Keratinocyte (primary cell): Measurements from ENCODE around the gene IPO13. TPM values are rescaled to one million over a fixed set of nuclear protein-coding genes. Genes with fewer than 3 reads are reported as not detected.

Source experiments
- DNase-seq: peaks from one replicate; pipeline ENCODE4 v3.0.0-alpha.2; 2011; ENCODE audit warnings: low read depth, missing footprints, low spot score
- FAIRE-seq: peaks from 2 replicates; lab custom pipeline; 2011; peaks lifted over from hg19 to GRCh38; lab: Jason Lieb, UNC
- H2AFZ ChIP-seq: 2 replicates; pipeline ENCODE4 v1.6.0; 2012; ENCODE audit warnings: low read length, control low read depth, inconsistent platforms; ENCODE audit not compliant: control insufficient read depth
- H3K27ac ChIP-seq: 2 replicates; pipeline ENCODE4 v1.5.1; 2011; ENCODE audit warnings: low read length; ENCODE audit not compliant: control insufficient read depth, insufficient read depth
- H3K27me3 ChIP-seq: 3 replicates; pipeline ENCODE4 v1.6.0; 2011; ENCODE audit warnings: low read length; ENCODE audit not compliant: control insufficient read depth, insufficient read depth; ENCODE audit errors: extremely low read depth
- H3K36me3 ChIP-seq, 2 experiments: 2 replicates in 1 of 2; 3 replicates in 1 of 2; pipeline ENCODE4 v1.5.1; 2011; ENCODE audit warnings: low read length in 2 of 2, mild to moderate bottlenecking in 1 of 2; ENCODE audit not compliant: control insufficient read depth in 2 of 2, insufficient read depth in 2 of 2; ENCODE audit errors: extremely low read depth in 1 of 2
- H3K4me1 ChIP-seq: 3 replicates; pipeline ENCODE4 v1.5.1; 2011; ENCODE audit warnings: low read length; ENCODE audit not compliant: control insufficient read depth, insufficient read depth; ENCODE audit errors: extremely low read depth
- H3K4me2 ChIP-seq: 3 replicates; pipeline ENCODE4 v1.6.0; 2011; ENCODE audit warnings: low read depth, low read length; ENCODE audit not compliant: control insufficient read depth, insufficient read depth; ENCODE audit errors: extremely low read depth
- H3K4me3 ChIP-seq, 3 experiments: fragments of 200-600 bp in 1 of 3; sonication (generic) in 1 of 3; 2 replicates in 2 of 3; 3 replicates in 1 of 3; pipeline ENCODE4 v1.5.1; 2011 to 2016; ENCODE audit warnings: low read length in 3 of 3, mild to moderate bottlenecking in 3 of 3, control low read depth in 2 of 3, inconsistent platforms in 1 of 3, low read depth in 1 of 3, mixed read lengths in 1 of 3, mixed run types in 1 of 3, moderate library complexity in 1 of 3; ENCODE audit not compliant: control insufficient read depth in 2 of 3, insufficient read depth in 2 of 3; ENCODE audit errors: extremely low read depth in 1 of 3
- H3K79me2 ChIP-seq: 2 replicates; pipeline ENCODE4 v1.6.0; 2012; ENCODE audit warnings: low read length; ENCODE audit not compliant: control insufficient read depth, insufficient read depth
- H3K9ac ChIP-seq: 3 replicates; pipeline ENCODE4 v1.6.0; 2011; ENCODE audit warnings: low read length; ENCODE audit not compliant: control insufficient read depth, insufficient read depth; ENCODE audit errors: extremely low read depth
- H3K9me1 ChIP-seq: 3 replicates; pipeline ENCODE4 v1.6.0; 2011; ENCODE audit warnings: low read length; ENCODE audit not compliant: control insufficient read depth, insufficient read depth; ENCODE audit errors: extremely low read depth
- H3K9me3 ChIP-seq: 2 replicates; pipeline ENCODE4 v1.5.1; 2012; ENCODE audit warnings: low read depth, low read length; ENCODE audit not compliant: control insufficient read depth
- H4K20me1 ChIP-seq: 3 replicates; pipeline ENCODE4 v1.6.0; 2011; ENCODE audit warnings: low read length; ENCODE audit not compliant: control insufficient read depth, insufficient read depth; ENCODE audit errors: extremely low read depth
- EZH2 ChIP-seq: IDR thresholded peaks from one replicate; pipeline ENCODE4 v1.6.1; 2012; ENCODE audit warnings: inconsistent platforms, mild to moderate bottlenecking, low read length, moderate library complexity
- dilution Hi-C: fragments of 300-500 bp; cut with MboI; formaldehyde crosslinking; loops from one replicate; pipeline ENCODE4 v1.7.0; 2020; ENCODE audit warnings: low sequenced_read_pairs; ENCODE audit not compliant: extremely low pct_ligation_motif_present
- polyA plus RNA-seq, 5 experiments: library from polyadenylated mRNA; depleted of rRNA in 3 of 5; stranded (reverse) in 3 of 5; stranded (forward) in 1 of 5; unstranded in 1 of 5; fragments of >200 nt; gene quantifications; 1 replicate in 1 of 5; 2 replicates in 3 of 5; 3 replicates in 1 of 5; pipeline versions ENCODE4 v1.2.1 to v1.2.3, GENCODE V29; 2011 to 2012; ENCODE audit warnings: missing spikeins in 2 of 5, low read depth in 1 of 5, low replicate concordance in 1 of 5
- TF ChIP-seq, protein P1 (sequence below), 3 experiments: IDR thresholded peaks in 1 of 3; conservative IDR thresholded peaks in 1 of 3; optimal IDR thresholded peaks in 1 of 3; 2 replicates in 2 of 3; 3 replicates in 1 of 3; pipeline versions ENCODE3 to v1.5.1; 2011; ENCODE audit warnings: low read length in 3 of 3, mild to moderate bottlenecking in 3 of 3, moderate library complexity in 2 of 3, control low read depth in 1 of 3, inconsistent platforms in 1 of 3; ENCODE audit not compliant: insufficient read depth in 2 of 3; ENCODE audit errors: extremely low read depth in 1 of 3

Gene IPO13
- polyA plus RNA-seq, 1 donor (not counting 4 experiments of a cell fraction or from before 2014, with no cell fraction given), result 20.7 TPM

DNA sequence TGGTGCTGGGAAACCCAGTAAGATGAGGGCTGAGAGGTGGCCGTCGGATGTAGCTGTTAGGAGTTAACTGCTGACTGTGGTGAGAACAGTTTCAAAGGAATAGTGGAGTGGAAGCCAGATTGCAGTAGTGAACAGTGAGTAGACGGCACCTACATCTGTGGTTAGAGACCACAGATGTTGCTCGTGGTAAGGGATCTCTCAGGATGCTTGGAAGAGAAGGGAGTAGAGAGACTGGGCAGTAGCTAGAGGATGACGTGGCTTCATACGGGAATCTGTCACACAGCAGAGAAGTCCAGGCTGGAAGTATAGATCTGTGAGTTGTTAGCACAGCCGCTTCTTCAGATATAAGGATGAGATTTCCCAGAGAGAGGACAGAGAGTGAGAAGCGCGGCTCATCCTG lies 20.9 kb upstream of the IPO13 start:
- DNase-seq (no peak), FAIRE-seq (no peak)
- Histone ChIP-seq H3K27ac (no peak overlapping the region), H3K4me2 (no peak overlapping the region), H3K4me3 (no peak overlapping the region), H3K27me3 (no peaks in the 10 kb centered on the region), H3K9me1 (no peaks in the 10 kb centered on the region), H3K36me3 (peaks cover 7 to 22% of the 10 kb centered on the region in 2 experiments), H3K79me2 (no peaks in the 10 kb centered on the region), H4K20me1 (no peaks in the 10 kb centered on the region), H3K9me3 (no peaks in the 10 kb centered on the region), H3K9ac (no peak overlapping the region), H2AFZ (no peak overlapping the region), H3K4me1 (peaks cover 53% of the 10 kb centered on the region)
- dilution Hi-C loops, result loop anchor here (25.0 kb wide), 2 partner anchors 89 to 214 kb away; partner anchors contain the start of gene ST3GAL3
- TF ChIP-seq EZH2, result no peak

DNA sequence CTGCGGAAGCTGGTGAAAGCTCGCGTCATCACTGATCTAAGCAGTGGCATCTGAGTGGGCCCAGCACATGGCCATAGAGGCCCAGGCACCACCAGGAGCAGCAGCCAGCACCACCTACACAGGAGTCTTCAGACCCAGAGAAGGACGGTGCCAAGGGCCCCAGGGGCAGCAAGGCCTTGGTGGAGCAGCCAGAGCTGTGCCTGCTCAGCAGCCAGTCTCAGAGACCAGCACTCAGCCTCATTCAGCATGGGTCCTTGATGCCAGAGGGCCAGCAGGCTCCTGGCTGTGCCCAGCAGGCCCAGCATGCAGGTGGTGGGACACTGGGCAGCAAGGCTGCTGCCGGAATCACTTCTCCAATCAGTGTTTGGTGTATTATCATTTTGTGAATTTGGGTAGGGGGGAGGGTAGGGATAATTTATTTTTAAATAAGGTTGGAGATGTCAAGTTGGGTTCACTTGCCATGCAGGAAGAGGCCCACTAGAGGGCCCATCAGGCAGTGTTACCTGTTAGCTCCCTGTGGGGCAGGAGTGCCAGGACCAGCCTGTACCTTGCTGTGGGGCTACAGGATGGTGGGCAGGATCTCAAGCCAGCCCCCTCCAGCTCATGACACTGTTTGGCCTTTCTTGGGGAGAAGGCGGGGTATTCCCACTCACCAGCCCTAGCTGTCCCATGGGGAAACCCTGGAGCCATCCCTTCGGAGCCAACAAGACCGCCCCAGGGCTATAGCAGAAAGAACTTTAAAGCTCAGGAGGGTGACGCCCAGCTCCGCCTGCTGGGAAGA lies 16.4 kb upstream of the IPO13 start:
- DNase-seq (no peak), FAIRE-seq (peak; percentile 90)
- Histone ChIP-seq H3K4me2 (peak overlapping the region; percentile 71), H4K20me1 (no peaks in the 10 kb centered on the region), H3K9ac (peak overlapping the region; percentile 30), H3K4me1 (peaks cover 57% of the 10 kb centered on the region), H3K27me3 (no peaks in the 10 kb centered on the region), H3K9me1 (no peaks in the 10 kb centered on the region), H3K9me3 (no peaks in the 10 kb centered on the region), H3K79me2 (peaks cover 20% of the 10 kb centered on the region), H3K4me3 (no peak overlapping the region), H2AFZ (no peak overlapping the region), H3K27ac (peak overlapping the region; percentile 81), H3K36me3 (peaks cover 7 to 20% of the 10 kb centered on the region in 2 experiments)
- dilution Hi-C loops, result loop anchor here (25.0 kb wide), 2 partner anchors 93 to 218 kb away; partner anchors contain the start of gene ST3GAL3
- TF ChIP-seq, protein P1, sequence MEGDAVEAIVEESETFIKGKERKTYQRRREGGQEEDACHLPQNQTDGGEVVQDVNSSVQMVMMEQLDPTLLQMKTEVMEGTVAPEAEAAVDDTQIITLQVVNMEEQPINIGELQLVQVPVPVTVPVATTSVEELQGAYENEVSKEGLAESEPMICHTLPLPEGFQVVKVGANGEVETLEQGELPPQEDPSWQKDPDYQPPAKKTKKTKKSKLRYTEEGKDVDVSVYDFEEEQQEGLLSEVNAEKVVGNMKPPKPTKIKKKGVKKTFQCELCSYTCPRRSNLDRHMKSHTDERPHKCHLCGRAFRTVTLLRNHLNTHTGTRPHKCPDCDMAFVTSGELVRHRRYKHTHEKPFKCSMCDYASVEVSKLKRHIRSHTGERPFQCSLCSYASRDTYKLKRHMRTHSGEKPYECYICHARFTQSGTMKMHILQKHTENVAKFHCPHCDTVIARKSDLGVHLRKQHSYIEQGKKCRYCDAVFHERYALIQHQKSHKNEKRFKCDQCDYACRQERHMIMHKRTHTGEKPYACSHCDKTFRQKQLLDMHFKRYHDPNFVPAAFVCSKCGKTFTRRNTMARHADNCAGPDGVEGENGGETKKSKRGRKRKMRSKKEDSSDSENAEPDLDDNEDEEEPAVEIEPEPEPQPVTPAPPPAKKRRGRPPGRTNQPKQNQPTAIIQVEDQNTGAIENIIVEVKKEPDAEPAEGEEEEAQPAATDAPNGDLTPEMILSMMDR (optimal IDR thresholded peaks at IDR 0.05 in 1 of 3, IDR thresholded peaks at IDR 0.05 in 1 of 3, conservative IDR thresholded peaks at IDR 0.05 in 1 of 3; ENCODE audit: extremely low read depth in 1 of 3, insufficient read depth in 2 of 3, low read length in 3 of 3), result peak in 2 of 3 experiments; percentile 48 to 70
- no peak for TF ChIP-seq EZH2
